ENCODE results near the gene TRAK2.

GRCh38 chr2:201425952-201426351 is 25.3 kb downstream of the TRAK2 start:
- TF ChIP-seq EZH2phosphoT487 (IDR thresholded peaks at IDR 0.05; ENCODE audit: borderline replicate concordance) (no peak), CTCF (conservative IDR thresholded peaks at IDR 0.05; ENCODE audit: low read length) (no peak)

All from Loucy (cell line).